SKM-1 (cell line): ENCODE results near the gene CDH13.

Source experiments
- DNase-seq: peaks from one replicate; lab custom pipeline; 2025; ENCODE audit not compliant: unreplicated experiment; lab: John Stamatoyannopoulos, UW

Gene CDH13

DNA sequence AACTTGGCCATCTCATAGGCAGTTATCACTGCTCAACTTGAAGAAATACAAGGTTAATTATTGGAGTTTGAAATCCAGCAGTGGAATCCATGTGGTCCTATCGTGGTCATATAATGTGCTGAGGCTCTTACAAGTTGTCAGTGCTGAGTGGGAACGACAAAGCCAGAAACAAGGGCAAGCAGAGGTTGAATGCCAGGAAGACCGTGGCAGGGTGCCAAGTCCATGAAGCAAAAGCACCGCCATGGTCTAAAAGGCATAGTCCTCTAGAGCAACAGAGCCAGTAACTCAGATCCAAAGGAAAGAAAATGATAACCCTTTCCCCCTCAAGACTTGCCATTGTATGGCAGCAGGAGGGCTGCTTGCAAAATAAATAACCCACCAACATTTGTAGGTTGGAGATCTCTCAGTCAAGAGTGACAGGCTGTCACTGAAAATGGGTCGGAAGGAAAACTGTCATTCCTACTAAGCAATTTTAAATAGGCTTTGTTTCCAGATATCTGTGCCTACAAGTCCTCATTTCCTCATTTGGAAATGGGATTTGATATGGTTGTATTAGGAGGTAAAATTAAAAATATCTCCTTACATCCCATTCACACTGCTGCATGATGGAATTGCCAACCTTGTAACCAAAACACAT lies 1144.7 kb downstream of the CDH13 start:
- DNase-seq = no peak

DNA sequence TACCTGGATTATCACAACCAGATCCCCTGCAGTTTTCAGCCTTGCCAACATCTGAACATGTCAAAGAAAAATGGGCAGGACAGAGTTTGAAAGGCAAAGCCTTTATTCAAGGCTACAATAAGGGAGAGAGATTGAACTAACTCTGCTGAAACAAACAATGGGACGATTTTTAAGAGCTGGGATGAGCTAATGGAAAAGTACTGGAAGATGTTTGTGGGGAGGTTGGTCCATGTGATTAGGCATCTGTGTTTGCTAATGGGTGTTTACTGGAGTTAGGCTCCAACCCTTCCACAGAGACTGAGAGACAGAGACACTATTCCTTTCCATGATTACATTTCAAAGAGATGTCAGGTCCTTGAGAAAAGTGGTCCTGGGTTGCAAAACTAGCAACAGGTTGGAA lies 1146.0 kb downstream of the CDH13 start:
- no peak for DNase-seq

DNA sequence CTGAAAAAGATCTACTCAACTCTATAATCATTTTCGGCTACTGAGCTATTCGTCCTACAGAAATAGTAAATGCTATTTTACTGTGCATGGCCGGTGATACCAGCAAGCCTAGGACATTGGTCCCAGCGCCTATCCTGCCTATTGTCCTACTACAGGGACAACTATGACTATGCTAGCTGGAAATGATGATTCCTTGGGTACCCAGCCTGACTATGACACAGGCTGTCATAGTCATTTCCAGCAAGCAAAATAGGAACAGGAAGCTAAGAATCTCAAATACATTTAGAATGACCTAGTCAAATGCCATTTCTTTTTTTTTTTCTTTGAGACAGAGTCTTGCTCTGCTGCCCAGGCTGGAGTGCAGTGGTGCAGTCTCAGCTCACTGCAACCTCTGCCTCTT lies 1147.3 kb downstream of the CDH13 start:
- no peak for DNase-seq

DNA sequence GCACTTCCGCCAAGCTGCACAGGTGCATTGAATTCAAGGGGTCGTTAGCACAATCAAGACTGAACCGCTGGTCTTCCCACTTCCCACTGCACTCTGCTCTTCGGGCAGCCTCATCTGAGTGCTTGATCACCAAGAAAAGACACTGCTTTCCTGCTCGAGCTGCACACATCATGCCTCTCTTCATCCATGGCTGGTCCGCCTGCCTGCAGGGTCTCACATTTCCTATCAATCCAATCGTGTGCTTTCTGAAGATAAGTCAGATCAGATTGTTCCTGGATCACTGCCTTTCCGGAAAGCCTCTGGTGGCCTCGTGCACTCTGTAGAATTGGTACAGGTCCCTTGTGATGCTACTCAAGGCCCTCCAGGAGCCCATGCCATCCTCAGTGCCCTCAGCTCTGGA lies 1150.2 kb downstream of the CDH13 start:
- DNase-seq = no peak

DNA sequence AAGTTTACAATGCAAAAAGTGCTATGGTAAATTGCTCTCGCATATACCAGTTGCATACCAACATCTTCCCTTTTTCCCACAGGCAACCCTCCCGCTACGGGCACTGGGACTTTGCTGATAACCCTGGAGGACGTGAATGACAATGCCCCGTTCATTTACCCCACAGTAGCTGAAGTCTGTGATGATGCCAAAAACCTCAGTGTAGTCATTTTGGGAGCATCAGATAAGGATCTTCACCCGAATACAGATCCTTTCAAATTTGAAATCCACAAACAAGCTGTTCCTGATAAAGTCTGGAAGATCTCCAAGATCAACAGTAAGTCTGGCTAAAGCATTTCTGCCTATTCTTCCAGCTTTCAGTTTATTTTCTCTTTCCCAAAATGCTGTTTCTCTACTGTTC lies 1153.1 kb downstream of the CDH13 start:
- no peak for DNase-seq

DNA sequence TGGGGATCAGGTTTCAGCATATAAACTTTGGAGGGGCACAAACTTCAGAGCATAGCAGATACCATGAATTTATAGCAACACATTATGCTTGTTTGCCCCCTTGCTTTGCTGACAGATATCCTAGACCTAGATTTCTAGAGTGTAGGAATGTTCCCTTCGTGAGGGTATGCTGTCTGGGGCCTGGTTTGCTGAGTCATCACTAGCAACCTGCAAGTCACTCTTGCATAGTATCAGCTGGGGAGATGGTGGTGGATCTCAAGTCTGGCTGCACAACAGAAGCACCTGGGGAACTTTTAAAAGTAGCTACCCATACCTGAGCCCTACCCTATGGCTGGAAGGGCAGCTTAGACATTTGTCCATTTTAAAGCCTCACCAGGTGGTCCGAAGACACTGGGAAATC lies 1158.7 kb downstream of the CDH13 start:
- no peak for DNase-seq

DNA sequence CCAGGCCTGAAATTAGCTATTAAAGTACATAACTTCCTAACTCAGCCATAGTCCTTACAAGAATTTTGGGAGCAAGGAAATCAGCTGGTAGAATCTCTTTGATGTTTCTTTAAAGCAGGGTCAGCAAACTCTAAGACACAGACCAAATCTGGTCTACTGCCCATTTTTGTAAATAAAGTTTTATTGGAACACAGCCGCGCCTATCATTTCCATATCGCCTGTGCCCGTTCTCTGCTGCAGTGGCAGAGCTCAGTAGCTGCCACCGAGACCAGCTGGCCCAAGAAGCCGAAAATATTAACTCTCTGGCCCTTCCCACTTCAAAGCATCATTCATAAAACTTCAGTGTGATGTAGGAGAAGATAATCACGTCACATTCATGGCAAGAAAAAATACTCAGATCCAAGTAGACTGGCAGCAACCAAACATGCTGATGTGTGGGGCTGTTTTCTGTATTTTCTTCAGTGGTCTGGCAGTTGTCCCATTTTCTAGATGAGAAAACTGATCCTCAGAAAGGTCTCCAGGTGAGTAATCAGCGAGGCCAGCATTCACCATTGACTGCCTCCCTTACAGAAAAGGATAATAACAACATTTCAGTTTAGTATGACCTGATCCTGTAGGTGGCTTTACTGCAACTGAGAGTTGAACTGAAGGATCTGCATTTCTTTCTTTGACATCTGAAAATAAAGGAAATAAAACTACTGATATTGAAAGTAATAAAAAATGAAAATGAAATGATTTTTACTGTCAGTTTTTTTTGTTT lies 1163.1 kb downstream of the CDH13 start:
- DNase-seq = no peak

DNA sequence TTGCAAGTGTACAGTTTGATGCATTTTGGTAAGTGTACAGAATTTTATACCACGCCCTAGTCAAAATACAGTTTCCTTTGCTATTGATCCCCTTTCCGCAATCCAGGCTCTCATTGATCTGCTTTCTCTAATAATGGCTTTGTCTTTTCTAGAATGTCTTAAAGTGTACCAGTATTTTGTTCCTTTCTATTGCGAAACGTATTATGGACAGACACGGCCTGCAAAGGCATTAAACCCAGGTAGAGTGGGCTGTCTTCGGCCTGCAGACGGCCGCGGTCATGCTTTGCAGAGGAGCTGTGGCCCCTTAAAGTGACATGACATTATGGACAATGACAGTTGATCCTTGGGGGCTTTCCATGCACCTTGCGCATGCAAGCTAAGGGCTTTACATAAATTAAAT lies 1165.1 kb downstream of the CDH13 start:
- DNase-seq = no peak

DNA sequence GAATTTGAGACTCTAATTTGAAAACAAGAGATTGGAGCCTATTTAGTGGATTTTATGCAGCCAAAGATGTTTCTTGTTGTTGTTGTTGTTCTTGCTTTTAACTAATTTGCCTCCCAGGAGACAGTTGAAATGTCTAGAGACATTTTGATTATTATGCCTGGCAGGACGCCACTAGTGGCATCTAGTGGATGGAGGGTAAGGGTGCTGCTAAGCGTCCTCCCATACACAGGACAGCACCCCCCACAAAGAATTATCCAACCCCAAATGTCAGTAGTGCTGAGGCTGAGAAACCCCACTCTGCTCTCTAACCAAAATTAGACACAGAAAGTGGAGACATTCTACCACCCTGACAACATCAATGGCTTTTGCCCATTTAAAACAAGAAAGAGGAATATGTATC lies 1165.6 kb downstream of the CDH13 start:
- DNase-seq = no peak

DNA sequence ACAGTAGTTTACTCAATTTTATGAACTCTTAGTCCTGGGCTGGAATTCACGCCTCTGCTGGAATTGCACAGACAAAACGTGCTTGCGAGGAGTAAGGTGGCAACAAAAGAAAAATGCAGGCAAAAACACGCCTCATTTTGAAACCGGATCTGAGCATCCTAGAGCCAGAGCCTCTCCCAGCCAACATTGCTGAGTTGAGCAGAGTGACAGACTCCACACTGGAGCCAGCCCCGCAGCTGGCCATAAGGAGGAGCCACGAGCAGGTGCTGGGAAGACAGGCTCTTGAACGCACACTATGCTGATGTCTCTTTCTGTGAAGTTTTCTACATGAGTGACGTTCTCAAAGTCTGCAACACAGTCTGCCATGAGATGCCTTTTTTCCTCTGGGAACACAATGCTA lies 1166.4 kb downstream of the CDH13 start:
- no peak for DNase-seq

DNA sequence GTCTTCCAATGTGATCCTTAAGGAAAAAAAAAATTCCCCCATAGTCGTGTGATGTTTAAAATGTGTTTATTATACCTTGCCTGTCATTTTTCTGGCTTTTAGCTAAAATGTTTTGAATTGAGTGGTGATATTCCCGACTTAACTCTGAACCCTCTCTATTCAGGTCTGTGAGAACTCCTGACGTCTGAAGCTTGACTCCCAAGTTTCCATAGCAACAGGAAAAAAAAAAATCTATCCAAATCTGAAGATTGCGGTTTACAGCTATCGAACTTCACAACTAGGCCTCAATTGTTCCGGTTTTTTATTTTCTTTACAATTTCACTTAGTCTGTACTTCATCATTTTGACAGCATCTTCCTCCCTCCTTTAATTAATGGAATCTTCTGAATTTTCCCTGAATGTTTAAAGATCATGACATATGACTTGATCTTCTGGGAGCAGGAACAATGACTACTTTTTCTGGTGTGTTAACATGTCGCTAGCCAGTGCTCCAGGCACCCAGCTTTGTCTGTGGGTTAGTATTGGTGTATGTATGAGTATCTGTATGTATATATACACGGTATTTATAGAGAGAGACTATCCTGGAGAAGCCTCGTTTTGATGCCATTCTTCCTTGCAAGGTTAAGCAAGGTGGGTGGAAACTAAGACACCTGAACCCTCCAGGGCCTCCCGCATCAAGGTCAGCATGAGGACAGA lies 1168.2 kb downstream of the CDH13 start:
- no peak for DNase-seq

DNA sequence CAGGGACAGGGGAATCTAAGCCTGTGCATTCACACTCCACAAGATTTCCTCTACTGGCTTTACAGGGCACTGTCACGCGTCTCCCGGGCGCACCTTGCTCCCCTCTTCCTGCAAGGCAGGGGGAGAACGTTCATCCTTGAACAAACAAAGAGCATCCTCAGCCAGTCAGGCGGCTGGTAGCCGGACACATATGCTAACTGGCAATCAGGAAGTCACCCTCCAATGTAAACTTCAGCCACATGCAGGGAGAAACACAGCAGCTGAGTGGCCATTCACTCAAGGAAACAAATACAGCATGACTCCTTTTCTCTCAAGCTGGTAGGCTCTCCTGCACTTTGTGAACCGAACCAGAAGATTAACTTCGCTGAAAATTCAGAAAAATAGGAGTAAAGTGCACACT lies 1170.2 kb downstream of the CDH13 start:
- DNase-seq = no peak

DNA sequence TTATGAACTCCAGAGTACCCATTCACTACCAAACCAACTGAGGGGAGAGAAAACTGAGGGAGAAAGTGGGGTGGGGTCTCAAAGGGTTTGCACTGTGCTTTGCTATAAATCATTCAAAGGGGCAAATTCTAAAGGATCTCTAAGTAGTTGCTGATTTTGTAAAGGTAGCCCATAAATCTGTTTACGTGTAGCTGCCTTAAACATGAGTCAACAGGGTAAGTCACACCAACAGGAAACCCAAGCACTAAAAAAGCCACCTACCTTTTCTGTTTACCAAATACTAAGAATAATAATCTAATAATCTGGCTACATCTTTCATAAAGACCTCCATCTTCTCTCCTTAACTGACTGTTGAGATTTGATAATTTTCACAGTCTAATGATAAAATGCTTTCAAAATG lies 1172.6 kb downstream of the CDH13 start:
- DNase-seq = no peak

DNA sequence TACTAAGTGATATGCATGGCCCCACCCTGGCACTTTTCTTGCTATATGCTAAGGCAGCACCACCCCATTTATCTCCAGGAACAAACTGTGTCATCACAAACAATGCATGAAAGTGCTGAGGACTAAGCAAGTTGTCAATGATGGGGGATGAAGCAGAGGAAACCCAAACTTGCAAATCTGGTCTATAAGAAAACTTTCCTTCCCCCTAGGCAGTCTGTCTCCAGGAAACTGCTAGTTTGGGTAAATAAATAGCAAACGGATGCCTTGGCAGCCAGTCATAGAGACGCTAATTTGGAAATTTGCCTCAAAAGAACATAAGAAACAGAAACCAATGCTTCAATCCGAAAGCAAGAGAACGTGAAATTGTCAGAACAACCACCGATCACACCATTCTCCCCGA lies 1175.4 kb downstream of the CDH13 start:
- DNase-seq = no peak

DNA sequence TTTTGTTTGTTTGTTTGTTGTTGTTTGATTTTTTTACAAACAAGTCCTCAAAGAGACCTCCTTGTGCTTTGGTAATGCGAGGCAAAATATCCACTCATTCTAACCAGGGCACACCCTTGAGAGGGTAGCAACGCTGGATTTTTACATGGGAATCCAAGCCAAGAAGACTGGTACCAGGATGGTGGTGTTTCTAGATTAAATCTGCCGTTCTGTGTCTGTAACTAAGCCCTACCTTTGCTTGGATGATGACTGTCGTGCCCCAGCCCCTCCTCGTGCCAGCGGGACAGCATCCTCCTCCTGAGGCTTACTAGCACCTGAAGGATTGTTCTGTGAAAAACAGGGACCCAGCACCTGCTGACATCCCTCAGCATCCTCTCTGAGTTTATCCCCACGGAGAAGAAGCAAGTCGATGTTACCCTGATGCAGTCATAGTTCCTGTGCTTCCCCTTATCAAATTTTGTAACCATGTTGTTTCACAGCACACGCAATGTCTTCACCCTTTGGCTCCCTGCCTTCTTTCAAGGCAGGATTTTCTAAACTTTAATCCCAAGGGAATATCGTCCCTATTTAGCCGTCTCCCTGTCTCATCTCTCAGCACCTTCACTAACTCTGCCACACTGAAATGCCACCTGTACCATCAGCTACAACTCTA lies 1175.9 kb downstream of the CDH13 start:
- no peak for DNase-seq

DNA sequence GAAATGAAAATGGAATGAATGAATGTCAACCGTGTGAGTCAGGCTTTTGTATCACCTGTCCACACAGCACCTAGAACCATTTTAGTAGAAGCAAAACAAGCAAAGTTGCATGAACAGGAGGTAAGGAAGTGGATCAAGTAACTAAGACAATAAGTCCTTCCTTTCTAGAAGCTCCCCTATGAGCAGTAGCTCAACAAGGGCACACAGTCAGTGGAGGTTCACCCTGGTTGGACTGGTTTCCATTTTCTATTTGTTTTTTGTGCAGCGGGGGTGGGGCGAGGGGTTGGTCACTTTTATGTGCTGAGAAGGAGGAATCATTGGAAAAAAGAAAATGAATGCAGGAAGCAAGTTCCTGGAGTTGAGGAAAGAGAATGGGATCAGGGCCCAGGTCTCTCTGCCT lies 1177.0 kb downstream of the CDH13 start:
- DNase-seq = no peak

DNA sequence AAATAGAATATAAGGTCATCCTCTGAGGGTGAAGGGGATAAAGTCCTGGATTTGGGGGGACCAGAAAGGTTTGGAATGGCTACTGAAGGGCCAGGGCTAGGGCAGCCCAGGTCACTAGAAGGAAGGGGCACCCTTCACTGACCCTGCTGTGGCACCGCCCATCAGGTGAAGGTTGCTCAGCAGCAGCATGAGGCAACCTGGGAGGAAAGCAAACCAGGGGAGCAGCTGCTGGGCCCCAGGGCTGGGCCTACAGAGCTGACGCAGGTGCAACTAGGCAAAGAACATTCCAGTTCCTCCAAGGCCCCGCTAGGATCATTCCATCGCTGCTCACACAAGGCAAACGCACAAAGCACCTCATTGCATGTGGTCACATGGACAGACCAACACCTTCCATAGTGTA lies 1177.6 kb downstream of the CDH13 start:
- DNase-seq = no peak

DNA sequence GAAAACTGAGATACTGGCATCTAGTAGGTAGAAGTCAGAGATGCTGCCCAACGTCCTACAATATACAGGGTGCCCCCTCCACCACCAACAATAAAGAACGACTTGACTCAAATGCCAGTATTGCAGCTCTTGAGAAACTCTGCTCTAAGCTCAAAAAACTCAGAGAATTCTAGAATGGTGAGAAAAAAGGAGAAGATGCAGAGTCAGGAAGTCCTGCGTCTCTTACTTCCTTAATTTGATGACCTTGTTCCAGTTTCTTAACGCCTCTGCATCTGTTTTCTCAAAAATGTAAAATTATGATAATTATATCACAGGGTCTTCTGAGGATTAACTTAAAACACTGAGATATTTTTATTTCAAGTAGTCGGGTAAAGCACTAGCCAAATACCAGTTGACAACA lies 1179.3 kb downstream of the CDH13 start:
- DNase-seq = peak; percentile 81

DNA sequence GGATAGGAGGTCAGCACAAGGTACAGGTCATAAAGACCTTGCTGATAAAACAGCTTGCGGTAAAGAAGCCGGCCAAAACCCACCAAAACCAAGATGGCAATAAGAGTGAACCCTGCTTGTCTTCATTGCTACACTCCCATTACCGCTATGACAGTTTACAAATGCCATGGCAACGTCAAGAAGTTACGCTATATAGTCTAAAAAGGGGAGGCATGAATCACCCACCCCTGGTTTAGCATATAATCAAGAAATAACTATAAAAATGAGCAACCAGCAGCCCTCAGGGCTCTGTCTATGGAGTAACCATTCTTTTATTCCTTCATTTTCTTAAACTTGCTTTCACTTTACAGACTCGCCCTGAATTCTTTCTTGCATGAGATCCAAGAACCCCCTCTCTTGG lies 1180.0 kb downstream of the CDH13 start:
- no peak for DNase-seq

DNA sequence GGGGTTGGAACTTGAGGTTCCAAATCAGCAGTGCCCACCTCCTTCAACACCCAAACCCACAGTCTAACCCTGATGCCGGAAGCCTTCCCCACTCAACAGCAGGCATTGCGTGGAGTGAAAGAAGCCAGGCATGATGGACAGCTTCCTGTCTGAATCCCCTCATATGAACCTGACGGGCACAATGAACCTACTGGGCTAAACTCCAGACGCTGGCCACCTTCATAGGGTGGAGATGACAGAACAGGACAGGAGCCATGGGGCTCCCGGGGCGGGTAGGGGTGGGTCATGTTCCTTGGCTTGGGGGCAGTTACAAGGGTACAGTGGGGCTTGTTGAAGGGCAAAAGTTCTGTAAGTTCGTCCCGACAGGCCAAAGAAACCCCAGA lies 1180.5 kb downstream of the CDH13 start:
- DNase-seq = no peak

DNA sequence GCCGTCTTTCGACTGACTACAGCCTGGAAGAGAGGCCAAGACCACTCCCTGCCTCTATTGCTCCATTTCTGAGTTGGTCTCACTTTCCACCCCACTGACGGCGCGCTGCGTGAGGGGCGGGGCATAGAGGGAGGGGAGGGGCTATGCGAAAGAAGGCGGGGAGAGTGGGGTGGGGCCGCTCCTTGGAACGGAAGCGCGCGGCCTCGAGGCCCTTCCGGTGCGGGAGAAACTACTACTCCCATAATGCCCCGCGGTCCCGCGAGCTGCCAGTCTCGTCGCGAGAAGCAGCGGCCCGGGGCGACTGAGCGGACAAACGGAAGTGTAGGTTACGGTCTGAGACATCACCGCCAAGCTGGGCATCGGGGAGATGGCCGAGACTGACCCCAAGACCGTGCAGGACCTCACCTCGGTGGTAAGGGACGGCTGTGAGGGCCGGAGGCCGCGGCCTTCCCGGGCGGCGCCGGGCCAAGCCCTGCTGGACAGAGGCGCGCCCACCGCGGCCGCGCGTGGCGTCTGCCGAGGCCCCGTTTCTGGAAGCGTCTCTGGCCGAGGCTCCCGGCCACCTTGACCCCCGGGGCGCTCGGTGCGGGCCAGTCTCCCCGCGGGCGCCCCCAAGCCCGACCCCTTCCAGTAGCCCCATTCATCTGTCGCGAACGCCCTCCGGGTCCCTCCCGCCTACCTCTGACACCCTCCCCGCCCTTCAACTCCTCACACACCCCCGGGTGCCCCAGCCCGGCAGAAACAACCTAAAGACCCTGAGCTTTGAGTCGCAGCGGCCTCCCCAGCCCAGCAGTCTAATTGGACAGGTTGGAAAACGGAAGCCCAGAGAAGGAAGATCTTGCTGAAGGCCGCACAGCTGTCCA lies 1181.2 kb downstream of the CDH13 start, which contains the start of gene HSBP1:
HSBP1 (plus strand) TSS at position 269 of the 863 bp plus-strand sequence; CDS start at position 368, 99 bp downstream.
- peak; percentile 83 for DNase-seq
